DOHH2 (cell line): Measurements from ENCODE around the gene SPSB1.
A peak's percentile ranks its signal among the peaks of the same experiment; 100 is the strongest.

Experiments
- H3F3A ChIP-seq: fragments of 200-600 bp; sonication (generic), shearing (Covaris generic); 2 replicates; pipeline ENCODE4 v1.6.0; 2016; ENCODE audit warnings: antibody characterized with exemption, mild to moderate bottlenecking; ENCODE audit not compliant: control insufficient read depth, insufficient read depth
- H3K27ac ChIP-seq: fragments of 200-600 bp; sonication (generic); 2 replicates; pipeline ENCODE4 v1.5.1; 2014; ENCODE audit warnings: low read depth, mild to moderate bottlenecking, low read length, moderate library complexity
- H3K27me3 ChIP-seq: fragments of 200-600 bp; sonication (generic); 2 replicates; pipeline ENCODE4 v1.6.1; 2014; ENCODE audit warnings: mild to moderate bottlenecking, low read length, mixed read lengths; ENCODE audit not compliant: control insufficient read depth
- H3K36me3 ChIP-seq: fragments of 200-600 bp; sonication (generic); 2 replicates; pipeline ENCODE4 v1.6.1; 2014; ENCODE audit warnings: mild to moderate bottlenecking, low read length, moderate library complexity, mixed read lengths; ENCODE audit not compliant: control insufficient read depth
- H3K4me1 ChIP-seq: fragments of 200-600 bp; sonication (generic); 2 replicates; pipeline ENCODE4 v1.6.1; 2014; ENCODE audit warnings: mild to moderate bottlenecking, low read length, mixed read lengths; ENCODE audit not compliant: control insufficient read depth
- H3K4me2 ChIP-seq: fragments of 200-600 bp; sonication (generic); 2 replicates; pipeline ENCODE4 v1.6.0; 2014; ENCODE audit warnings: mild to moderate bottlenecking, low read length, moderate library complexity
- H3K4me3 ChIP-seq: fragments of 200-600 bp; sonication (generic); 2 replicates; pipeline ENCODE4 v1.5.1; 2014; ENCODE audit warnings: mild to moderate bottlenecking, low read length, mixed read lengths
- H3K79me2 ChIP-seq: fragments of 200-600 bp; sonication (generic); 2 replicates; pipeline ENCODE4 v1.6.1; 2014; ENCODE audit warnings: mild to moderate bottlenecking, low read length, mixed read lengths; ENCODE audit not compliant: control insufficient read depth
- H3K9me2 ChIP-seq: fragments of 200-600 bp; sonication (generic); replicated peaks from 2 replicates; pipeline ENCODE4 v1.6.1; 2014; ENCODE audit warnings: mild to moderate bottlenecking, low read length, mixed read lengths; ENCODE audit not compliant: control insufficient read depth
- H3K9me3 ChIP-seq: fragments of 200-600 bp; sonication (generic); 2 replicates; pipeline ENCODE4 v1.6.1; 2014; ENCODE audit warnings: antibody characterized with exemption, low read length, mixed read lengths; ENCODE audit not compliant: control insufficient read depth, insufficient read depth
- H4K20me1 ChIP-seq: fragments of 200-600 bp; sonication (generic); 2 replicates; pipeline ENCODE4 v1.6.0; 2014; ENCODE audit warnings: low read depth, mild to moderate bottlenecking, antibody characterized with exemption, low read length, moderate library complexity; ENCODE audit not compliant: control insufficient read depth, insufficient read depth
- EZH2phosphoT487 ChIP-seq: fragments of 200-600 bp; sonication (generic); IDR thresholded peaks from 2 replicates; pipeline ENCODE4 v1.6.1; 2017; ENCODE audit warnings: borderline replicate concordance, mild to moderate bottlenecking, antibody characterized with exemption, low read length, moderate library complexity, mixed read lengths
- TF ChIP-seq, protein P1 (sequence below): fragments of 200-600 bp; sonication (generic); IDR thresholded peaks from one replicate; pipeline ENCODE4 v1.5.1; 2014; ENCODE audit warnings: antibody characterized with exemption, mild to moderate bottlenecking, low read depth, low read length; ENCODE audit not compliant: poor library complexity, severe bottlenecking

Gene SPSB1

GRCh38 chr1:9343269-9343668 lies 50.6 kb downstream of the SPSB1 start:
- H3K4me3 ChIP-seq = no peak overlapping the region
- H3K27me3 ChIP-seq = no peaks in the 10 kb centered on the region
- H3K4me1 ChIP-seq = peaks cover 27% of the 10 kb centered on the region
- H3K4me2 ChIP-seq = no peak overlapping the region
- no peaks in the 10 kb centered on the region for H3K36me3 ChIP-seq
- H4K20me1 ChIP-seq = no peaks in the 10 kb centered on the region
- H3K27ac ChIP-seq = no peak overlapping the region
- no peaks in the 10 kb centered on the region for H3F3A ChIP-seq
- TF ChIP-seq, protein P1, sequence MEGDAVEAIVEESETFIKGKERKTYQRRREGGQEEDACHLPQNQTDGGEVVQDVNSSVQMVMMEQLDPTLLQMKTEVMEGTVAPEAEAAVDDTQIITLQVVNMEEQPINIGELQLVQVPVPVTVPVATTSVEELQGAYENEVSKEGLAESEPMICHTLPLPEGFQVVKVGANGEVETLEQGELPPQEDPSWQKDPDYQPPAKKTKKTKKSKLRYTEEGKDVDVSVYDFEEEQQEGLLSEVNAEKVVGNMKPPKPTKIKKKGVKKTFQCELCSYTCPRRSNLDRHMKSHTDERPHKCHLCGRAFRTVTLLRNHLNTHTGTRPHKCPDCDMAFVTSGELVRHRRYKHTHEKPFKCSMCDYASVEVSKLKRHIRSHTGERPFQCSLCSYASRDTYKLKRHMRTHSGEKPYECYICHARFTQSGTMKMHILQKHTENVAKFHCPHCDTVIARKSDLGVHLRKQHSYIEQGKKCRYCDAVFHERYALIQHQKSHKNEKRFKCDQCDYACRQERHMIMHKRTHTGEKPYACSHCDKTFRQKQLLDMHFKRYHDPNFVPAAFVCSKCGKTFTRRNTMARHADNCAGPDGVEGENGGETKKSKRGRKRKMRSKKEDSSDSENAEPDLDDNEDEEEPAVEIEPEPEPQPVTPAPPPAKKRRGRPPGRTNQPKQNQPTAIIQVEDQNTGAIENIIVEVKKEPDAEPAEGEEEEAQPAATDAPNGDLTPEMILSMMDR = no peak
- no peak for TF ChIP-seq EZH2phosphoT487
- 0 out of 2 replicates have a peak, but pooled peaks cover 6% of the 10 kb centered on the region for H3K79me2 ChIP-seq
- H3K9me2 ChIP-seq = no peaks in the 10 kb centered on the region
- no peaks in the 10 kb centered on the region for H3K9me3 ChIP-seq

DNA sequence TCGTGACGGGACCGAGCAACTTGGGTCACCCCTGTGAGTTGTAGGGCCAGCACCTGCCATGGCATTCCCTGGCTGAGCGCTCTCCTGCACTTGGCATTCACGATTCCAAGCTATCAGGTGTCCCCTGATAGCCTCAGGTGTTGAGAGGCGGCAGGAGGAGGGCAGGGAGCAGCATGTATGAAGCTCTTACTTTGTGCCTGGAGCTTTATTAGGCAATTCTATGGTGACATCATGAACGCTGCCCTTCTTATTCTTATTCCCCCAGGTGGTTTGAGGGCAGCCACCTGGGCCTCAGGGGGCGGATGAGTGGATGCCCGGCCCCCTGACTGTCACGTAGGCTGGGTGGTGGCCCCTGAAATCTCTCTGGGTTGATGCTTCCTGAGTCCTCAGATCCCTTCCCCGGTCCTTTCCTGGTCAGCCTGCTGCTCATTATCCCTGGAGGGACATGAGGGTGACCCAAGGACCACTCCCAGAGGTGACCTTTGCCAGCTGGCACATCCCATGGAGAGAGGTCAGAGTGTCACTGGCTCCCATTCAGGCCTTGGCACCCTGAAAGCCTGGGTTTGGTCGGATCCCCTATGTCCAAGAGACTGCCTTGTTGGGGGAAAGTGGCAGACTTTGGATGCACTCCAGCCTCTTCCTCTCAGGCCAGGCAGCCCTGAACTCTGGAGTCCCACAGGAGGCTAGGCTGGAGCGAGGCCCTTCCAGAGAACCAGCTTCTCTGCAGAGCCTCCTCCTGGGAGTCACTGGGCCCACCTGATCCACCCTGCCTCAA lies 51.9 kb downstream of the SPSB1 start:
- no peaks in the 10 kb centered on the region for H3K9me2 ChIP-seq
- H3K4me3 ChIP-seq = no peak overlapping the region
- no peaks in the 10 kb centered on the region for H3K36me3 ChIP-seq
- H3K27ac ChIP-seq = no peak overlapping the region
- H3K79me2 ChIP-seq = 0 out of 2 replicates have a peak, but pooled peaks cover 6% of the 10 kb centered on the region
- H3K4me2 ChIP-seq = peak overlapping the region; percentile 21
- no peaks in the 10 kb centered on the region for H4K20me1 ChIP-seq
- H3F3A ChIP-seq = no peaks in the 10 kb centered on the region
- H3K4me1 ChIP-seq = peaks cover 27% of the 10 kb centered on the region
- H3K27me3 ChIP-seq = no peaks in the 10 kb centered on the region
- H3K9me3 ChIP-seq = no peaks in the 10 kb centered on the region
- TF ChIP-seq EZH2phosphoT487 = no peak
- TF ChIP-seq, protein P1 = no peak

DNA sequence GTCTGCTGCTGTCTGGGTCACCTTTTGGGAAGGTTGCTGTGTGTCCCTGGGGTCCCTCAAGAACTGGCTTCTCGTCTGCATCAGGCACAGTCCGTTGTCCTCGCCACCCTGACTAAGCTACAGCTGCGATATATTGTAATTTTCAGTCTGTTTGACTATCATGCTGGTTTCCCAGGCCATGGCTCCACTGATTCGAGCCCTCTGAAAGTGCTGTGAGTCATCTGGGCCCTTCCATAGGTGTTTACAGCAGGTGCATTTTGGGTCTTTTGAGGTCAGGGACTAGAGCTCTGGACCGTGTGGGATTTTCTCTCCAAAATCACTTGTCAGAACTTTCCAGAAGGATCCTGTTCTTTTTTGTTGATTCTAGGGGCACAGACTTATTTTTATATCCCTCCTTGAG lies 52.8 kb downstream of the SPSB1 start:
- H3K4me3 ChIP-seq = no peak overlapping the region
- H3K9me3 ChIP-seq = no peaks in the 10 kb centered on the region
- H4K20me1 ChIP-seq = no peaks in the 10 kb centered on the region
- no peaks in the 10 kb centered on the region for H3K36me3 ChIP-seq
- no peak overlapping the region for H3K4me2 ChIP-seq
- no peak overlapping the region for H3K27ac ChIP-seq
- no peaks in the 10 kb centered on the region for H3F3A ChIP-seq
- no peaks in the 10 kb centered on the region for H3K9me2 ChIP-seq
- H3K79me2 ChIP-seq = 0 out of 2 replicates have a peak, but pooled peaks cover 10% of the 10 kb centered on the region
- no peaks in the 10 kb centered on the region for H3K27me3 ChIP-seq
- TF ChIP-seq, protein P1 = no peak
- TF ChIP-seq EZH2phosphoT487 = no peak
- peaks cover 27% of the 10 kb centered on the region for H3K4me1 ChIP-seq
